Endothelial cell of hepatic sinusoid (primary cell): ENCODE results near the gene NECAB2.

Experiments used
- in situ Hi-C: cut with HindIII; loops from 2 replicates; pipeline ENCODE4 v1.10.0; 2017; ENCODE audit warnings: low sequenced_read_pairs

Gene NECAB2

DNA sequence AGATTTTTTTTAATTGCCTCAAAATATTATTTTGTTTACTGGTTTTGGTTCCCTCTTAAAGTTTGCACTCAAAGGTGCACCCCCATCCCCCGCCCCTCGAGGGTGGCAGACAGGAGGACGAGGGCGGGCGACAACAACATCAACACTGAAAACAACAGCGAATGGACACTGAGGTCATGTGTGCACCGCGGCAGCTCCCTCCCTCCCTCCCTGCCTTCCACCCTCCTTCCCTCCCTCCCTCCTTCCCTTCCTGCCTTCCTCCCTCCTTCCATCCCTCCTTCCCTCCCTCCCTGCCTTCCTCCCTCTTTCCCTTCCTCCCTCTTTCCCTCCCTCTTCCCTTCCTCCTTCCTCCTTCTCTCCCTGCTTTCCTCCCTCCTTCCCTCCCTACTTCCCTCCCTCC lies 16.5 kb upstream of the NECAB2 start:
- in situ Hi-C loops = no loop called here

DNA sequence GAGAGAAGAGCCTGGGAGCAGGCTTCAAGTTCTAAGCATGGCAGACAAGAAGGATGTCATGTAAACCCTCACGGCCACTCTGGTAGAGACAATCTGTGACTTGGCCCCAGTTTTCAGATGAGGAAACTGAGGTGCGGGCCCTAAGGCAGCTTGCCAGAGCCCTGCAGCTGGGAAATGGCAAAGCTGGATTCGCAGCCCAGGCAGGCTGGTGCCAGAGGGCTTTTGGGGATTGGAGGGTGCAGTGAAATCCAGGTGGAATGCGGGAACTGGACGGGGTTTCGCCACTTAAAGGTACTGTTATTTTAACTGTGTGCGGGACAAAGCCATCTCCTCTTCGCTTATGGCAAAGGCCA lies 15.5 kb upstream of the NECAB2 start:
- in situ Hi-C loops = no loop called here

DNA sequence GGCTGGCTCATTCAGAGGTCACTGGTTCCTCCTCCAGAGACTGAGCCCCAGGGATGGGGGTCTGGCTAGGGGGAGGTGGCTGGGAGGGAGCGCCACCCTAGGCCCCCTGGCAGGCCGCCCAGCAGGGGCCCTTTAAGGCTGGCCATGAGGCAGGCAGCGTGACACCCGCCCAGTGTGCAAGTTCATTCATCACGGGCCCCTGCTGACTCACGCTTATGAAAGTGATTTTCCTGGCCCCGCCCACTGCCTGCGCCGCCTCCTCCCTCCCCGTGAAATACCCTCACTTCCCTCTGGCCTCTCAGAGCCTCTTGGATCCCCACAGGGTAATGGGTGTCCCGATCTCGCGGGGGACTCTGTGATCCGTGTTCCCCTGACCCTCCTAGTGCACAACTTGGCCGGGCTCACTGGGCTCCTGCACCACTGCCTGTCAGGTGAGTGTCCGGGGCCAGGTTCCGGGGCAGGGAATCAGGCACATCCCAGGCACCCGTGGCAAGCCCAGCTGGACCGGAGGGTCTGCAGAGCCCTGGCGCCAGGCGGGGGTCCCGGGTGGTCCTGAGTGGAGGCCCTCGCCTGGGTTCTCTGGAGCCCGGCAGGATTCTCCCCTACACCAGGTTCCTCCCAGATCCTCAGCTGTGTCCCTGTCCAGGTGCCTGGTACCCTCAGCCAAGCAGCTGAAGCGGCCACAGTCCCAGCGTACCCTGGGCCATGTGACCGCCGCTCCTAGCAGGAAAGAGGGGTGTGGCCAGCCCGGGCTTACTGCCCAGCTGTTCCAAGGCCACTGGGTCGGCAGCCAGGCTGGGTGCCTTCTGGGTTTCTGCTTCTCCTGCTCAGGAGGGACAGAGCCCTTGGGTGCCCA lies 14.9 kb upstream of the NECAB2 start, which contains the start of gene OSGIN1:
Gene OSGIN1 (plus strand): TSS at position 301 of the 856 bp plus-strand sequence. CDS start 4,432 bp downstream, outside the sequence.
- in situ Hi-C loops = no loop called here

DNA sequence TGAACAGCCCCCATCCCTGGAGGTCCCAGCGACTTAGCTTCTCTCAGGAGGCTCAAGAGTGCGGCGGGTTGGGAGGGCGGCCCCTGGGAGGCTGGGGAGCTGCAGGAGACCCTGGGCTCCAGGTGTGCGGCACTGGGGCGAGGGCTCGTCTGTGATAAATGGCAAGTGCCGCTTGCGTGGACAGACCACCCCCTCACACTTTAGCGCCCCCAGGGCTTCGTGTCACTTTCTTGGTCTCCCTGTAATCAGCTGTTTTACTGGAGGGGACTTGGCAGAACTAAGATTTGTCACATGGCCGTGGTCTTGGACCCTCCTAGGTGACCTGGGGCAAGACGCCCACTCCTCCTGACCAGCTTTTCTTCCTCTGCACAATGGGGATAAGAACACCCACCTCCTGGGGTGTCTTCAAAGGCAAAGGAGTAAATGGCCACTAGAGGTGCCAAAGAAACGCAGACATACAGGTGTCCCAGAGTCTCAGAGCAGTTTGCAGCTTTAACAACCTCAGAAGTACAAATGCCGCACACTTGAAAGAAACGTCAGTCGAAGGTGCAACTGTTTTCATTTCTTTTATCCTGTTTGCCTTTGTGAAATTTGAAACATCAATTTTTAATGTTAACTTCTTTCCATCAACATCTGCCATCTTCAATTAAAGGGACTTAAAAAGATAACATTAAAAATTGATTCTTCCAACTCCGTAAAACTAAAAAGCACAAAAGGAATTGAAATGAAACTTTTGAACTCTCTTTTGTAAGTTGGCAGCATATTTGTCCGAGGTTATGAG lies 14.1 kb upstream of the NECAB2 start:
- in situ Hi-C loops = no loop called here

DNA sequence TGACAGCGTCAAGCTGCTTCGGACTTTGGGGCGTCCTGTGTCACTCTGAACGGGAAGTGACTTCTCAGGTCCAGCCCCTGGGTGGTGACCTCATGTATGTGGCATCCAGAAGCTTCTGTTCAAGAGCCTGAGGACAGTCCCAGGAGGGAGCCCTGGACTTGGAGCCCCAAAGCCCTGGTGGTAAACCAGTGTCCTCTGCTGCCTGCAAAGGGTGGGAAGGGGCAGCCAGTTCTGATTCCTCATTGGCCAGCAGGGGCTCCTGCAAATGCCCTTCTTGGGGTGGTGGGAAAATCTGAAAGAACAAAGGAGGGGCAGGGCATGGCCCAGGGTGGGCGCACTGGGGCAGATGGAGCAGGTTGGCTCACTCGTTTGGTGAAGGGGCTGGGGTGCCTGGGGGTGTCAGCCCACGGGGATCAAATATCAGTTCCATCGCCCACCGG lies 13.4 kb upstream of the NECAB2 start:
- in situ Hi-C loops = no loop called here

DNA sequence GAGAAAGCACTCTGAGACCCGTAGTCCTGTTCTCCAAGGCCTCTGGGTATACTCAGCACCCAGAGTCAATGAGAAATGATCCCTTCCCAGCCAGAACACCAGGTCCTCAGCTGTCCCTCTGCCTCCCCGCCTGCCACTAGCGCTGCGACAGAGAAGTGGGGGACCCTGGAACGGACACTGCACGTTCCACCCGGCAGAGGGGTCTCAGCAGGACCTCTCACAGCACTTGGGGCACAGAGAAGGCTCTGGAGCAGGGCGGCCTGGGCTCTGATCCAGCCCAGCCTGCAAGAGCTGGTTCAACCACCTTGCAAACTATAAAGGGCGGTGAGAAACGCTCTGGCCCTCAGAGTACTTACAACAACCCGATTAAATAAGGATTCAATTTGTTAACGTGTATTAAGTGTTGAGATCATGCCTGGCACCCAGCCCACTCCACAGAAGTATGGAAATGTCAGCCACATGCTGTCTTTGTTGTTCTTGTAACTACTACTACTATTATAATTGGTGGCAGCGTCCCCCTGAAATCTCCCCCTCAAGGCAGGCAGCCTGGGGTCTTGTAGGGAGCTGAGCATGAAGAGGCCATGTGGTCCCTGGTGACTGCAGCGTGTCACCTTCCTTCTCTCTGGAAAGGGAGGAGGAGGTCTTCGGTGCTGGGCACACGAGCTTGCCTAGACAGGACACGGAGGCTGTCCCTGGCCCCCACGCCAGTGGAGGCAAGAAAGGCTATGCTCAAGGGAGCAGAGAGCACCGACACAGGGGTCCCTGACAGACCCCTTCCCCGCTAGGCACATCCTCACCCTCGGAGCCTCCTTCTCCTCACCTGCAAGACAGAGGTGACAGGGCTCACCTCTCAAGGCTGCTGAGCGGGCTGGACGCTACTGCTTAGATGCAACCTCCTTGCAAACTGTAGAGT lies 12.6 kb upstream of the NECAB2 start:
- in situ Hi-C loops = no loop called here

DNA sequence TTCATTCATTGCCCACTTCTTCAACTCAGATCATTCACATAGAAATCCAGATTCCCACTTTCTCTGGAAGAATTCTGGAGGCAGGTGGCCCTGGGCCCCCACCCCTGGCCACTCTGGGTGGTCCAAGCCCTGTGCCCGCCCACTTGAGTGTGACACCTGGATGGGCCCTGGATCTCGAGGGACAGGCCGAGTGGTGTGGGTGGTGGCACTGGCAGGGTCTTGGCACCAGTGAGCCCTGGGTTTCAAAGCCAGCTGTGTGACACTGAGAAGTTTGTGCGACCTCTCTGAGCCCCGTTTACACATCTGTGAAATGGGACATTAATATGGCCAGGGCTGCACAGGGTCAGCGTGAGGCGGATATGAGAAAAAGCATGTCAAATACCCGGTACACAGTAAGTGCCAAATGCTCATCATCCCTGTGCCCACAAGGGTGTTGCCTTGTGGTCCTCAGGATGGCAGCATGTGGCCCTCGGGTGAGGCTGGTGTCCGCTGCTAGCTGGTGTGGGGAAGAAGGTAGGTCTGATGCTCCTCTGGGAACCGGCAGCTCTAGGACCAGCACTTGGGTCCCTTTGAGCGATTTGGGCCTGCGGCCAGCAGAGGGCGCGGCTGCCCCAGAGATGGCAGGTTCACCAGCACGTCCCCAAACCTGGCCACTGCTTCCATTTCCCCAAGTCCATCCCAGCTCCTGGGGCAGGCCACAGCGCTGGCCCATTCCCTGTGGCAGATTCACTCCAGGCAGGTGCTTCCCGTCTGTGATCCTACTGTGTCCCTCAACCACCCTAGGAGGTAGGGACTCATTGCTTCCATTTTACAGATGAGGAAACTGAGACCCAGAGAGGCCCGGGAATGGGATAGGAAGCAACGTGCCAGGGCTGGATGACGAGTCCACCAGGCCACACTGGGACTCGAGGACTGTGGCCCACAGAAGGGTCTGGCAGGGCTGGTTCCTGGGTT lies 11.4 kb upstream of the NECAB2 start:
- in situ Hi-C loops = no loop called here

DNA sequence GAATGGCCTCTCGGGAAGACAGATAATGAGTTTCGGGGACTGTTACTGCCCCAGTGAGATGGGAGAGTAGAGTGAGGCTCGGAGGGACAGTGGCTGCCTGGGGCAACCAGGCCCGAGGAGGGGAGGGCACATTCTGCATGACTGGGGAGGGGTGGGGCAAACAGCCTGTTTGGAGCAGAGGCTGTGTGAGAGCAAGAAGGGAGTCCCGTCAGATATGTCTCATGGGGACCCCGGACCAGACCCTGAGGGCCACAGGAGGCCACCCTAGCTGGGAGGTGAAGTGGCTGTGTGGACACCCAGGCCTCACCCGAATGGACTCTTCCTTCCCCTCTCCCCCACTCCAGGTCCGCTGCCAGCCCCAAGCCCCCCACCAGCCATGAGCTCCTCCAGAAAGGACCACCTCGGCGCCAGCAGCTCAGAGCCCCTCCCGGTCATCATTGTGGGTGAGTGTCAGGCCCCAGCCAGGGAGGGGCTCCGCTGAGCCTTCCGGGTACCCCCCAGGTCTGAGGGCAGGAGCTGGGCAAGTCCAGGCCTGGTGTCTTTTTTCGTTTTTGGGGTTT lies 10.7 kb upstream of the NECAB2 start:
- in situ Hi-C loops = no loop called here

DNA sequence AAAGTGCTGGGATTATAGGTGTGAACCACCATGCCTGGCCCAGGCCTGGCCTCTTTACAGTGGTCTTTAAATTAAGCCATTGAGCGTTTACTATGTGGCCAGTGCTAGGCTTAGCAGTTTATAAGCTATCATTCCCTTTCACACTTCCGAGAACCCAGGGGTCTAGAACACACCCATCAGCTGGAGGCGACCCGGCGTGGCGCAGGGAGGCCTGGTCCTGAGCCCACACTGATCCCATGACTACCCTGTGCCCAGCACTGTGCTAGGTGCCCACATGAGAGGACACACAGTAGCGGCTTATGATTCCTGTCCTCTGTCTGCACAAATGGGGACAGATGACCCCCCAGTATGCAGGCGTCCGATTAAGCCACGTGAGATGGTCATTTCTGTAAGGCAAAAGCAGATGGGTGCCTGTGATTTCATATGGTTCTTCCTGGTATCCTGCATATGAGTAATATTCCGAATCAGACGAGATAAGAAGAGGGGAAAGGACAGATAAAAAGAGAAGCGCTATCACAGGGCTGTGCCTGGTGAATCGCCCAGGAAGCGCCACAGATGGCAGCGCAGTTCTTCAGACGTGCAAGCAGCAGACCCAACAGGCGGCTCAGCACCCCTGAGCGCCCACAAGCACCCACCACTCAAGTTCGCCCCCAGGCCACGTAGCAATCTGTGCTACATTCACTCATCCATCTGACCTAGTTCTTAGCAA lies 9.8 kb upstream of the NECAB2 start:
- in situ Hi-C loops = no loop called here

DNA sequence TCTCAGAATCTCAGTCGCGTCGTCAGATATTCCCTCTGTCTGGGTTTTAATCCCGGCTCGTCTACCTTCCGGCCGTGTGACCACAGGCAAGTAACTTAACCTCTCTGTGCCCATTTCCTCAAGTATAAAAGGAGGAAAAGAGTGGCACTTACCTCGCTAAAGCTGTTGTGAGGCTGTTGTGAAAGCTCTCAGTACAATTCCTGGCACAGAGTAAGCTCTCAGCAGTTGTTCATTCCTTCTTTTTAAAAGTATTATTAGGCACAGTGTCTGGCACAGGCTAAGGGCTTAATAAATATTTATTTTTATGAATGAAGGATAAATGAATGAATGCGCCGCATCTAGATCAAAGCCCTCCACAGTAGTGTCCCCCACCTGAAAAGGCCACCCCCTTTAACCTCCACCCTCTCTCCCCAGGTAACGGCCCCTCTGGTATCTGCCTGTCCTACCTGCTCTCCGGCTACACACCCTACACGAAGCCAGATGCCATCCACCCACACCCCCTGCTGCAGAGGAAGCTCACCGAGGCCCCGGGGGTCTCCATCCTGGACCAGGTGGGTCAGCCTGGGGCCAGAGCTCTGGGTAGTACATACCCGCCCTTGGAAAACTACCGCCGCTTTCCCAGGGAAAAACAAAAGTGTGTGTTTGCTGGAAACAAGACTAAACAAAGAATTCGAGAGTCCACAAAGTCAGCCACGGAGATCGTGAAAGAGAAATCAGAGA lies 9.0 kb upstream of the NECAB2 start:
- in situ Hi-C loops = no loop called here

DNA sequence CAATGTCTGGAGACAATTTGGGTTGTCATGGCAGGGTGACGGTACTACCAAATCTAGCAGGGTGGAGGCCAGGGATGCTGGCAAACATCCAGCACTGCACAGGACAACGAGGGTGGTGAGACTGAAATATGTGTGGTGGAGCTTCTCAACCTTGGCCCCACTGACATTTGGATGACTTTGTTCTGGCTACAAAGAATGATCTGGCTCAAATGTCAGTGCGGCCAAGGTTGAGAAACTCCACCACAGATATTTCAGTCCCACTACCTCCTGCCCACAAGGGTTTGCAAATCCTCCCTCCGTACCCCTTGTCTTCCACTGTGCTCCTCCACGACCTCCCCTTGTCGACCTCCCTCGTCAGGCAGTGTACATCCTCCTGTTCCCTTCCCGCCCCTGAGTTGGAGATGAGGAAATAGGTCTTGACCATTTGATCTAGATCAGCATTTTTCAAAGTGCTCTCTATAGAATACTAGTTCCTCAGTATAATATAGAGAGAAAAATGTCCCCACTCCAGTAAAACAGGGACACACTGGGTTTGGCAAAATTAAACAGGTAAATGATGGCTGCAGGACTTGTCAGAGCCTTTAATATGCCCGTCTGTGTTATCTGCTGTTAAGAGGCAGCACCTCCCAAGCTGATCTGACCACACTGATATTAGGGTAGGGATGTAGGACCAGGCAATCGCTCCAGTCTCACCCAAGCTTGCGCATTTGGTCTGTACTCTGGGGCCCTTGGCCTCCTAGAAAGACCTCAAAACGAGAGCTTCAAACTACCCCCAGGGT lies 8.2 kb upstream of the NECAB2 start:
- in situ Hi-C loops = no loop called here

DNA sequence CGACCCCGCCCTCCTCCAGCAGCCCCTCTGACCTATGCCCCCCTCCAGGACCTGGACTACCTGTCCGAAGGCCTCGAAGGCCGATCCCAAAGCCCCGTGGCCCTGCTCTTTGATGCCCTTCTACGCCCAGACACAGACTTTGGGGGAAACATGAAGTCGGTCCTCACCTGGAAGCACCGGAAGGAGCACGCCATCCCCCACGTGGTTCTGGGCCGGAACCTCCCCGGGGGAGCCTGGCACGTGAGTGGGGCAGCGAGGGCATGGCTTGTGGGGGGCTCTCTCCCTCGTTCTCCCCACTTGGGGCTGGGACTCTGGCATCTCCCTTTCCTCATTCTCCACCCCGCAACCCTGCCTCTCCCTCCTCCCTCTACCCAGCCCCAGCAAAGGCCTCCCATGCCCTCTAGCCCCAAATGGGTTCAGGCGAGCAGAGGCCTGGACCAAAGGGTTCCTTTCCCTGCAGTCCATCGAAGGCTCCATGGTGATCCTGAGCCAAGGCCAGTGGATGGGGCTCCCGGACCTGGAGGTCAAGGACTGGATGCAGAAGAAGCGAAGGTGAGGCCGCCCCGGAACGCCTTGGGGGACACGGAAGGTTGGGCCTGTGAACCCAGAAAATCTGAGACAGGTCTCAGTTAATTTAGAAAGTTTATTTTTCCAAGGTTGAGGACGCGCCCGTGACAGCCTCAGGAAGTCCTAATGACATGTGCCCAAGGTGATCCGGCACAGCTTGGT lies 7.4 kb upstream of the NECAB2 start:
- in situ Hi-C loops = no loop called here

DNA sequence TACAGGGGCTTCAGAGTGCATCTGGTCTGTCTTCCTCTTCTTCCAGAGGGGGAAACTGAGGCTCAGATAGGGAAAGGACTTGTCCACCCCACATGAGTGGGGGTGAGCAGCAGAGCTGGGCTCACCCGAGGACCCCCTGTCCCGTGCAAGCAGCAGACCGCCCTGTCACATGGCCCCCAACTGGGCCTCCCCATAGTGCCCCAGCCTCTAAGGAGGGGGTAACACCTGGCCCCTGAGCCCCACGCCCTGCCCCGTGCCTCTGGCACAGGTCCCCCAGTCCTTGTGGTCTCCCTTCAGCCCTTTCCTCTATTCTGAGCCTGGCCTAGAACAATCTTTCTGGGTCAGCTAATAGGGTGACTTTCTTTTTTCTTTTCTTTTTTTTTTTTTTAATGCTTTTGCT lies 6.5 kb upstream of the NECAB2 start:
- in situ Hi-C loops = no loop called here

DNA sequence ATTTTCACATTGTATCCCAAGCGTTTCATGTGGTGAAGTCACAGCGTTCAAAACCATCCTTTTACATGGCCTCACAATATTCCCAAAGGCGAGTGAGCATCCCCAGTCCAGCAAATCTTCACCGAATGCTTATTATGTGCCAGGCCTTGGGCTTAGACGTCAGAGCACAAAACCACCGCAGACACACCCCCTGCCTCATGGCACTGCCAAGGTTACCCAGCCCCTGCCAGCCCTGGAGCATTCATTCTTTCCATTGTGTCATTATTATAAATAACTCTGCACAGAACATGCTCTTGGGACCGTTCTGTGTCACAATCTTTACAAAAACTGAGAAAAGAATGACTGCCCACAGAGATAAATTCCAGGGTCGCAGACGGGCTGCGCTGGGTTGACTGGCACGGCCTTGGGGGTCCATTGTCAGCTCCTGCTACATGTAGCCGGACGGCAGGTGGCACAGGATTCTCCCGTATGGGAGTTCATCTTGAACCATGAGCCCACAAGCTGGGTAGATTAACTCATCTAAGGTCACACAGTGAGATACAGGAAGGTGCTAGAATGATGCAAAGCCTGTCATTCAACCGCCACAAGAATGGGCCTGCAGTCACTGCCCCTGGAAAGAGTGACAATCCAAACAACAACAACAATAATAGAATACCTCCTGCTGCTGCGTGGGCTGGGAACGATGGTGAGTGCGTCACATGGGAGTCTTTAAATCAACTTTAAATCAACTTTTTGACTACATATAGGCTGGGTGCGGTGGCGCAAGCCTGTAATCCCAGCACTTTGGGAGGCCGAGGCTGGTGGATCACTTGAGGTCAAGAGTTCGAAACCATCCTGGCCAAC lies 4.5 kb upstream of the NECAB2 start:
- in situ Hi-C loops = no loop called here

DNA sequence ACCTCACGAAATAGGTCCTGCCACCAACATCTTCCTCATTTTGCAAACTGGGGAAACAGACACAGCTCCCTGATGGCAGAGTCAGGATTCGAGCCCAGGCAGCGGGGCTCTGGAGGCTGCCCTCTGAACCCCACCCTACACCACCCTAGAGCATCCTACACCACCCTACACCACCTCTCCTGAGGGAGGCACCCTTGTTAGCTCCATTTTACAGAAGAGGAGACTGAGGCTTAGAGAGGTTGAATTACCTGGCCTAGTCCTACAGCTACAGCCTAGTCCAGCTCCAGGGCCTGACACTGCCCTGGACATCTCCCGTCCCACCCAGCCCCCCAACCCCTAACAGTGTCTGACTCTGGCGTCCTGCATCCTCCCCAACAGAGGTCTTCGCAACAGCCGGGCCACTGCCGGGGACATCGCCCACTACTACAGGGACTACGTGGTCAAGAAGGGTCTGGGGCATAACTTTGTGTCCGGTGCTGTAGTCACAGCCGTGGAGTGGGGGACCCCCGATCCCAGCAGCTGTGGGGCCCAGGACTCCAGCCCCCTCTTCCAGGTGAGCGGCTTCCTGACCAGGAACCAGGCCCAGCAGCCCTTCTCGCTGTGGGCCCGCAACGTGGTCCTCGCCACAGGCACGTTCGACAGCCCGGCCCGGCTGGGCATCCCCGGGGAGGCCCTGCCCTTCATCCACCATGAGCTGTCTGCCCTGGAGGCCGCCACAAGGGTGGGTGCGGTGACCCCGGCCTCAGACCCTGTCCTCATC lies 3.2 kb upstream of the NECAB2 start:
- in situ Hi-C loops = no loop called here
